Peyer's patch (tissue), 4 donors: Measurements from ENCODE around the gene TBC1D2B. TPM values are rescaled to one million over a fixed set of nuclear protein-coding genes. Genes with fewer than 3 reads are reported as not detected.

Experiments used
- DNase-seq, 3 donors: peaks; one replicate each; pipeline ENCODE4 v3.0.0-alpha.2; 2017 to 2019
- H3K27ac ChIP-seq, 4 donors: fragments of 200-600 bp; sonication (generic); one replicate each; pipeline ENCODE4 v1.5.1; 2016 to 2019
- H3K27me3 ChIP-seq, 2 donors: fragments of 200-600 bp; sonication (generic); one replicate each; pipeline ENCODE4 v1.5.1; 2019
- H3K36me3 ChIP-seq, 3 donors: fragments of 200-600 bp; sonication (generic); one replicate each; pipeline ENCODE4 v1.5.1; 2016 to 2019
- H3K4me1 ChIP-seq, 4 donors: fragments of 200-600 bp; sonication (generic); one replicate each; pipeline ENCODE4 v1.5.1; 2016 to 2019
- H3K4me3 ChIP-seq, 4 donors: fragments of 200-600 bp; sonication (generic); 1 replicate in 3 of 4; 2 replicates in 1 of 4; pipeline ENCODE4 v1.5.1; 2016 to 2019; ENCODE audit warnings: mild to moderate bottlenecking in 1 of 4
- H3K9me3 ChIP-seq, 4 donors: fragments of 200-600 bp; sonication (generic); one replicate each; pipeline ENCODE4 v1.5.1; 2016 to 2019; ENCODE audit warnings: mild to moderate bottlenecking in 1 of 4
- POLR2A ChIP-seq, 2 donors: fragments of 450-650 bp; IDR thresholded peaks; one replicate each; pipeline ENCODE4 v1.5.1; 2017; ENCODE audit warnings: antibody characterized with exemption in 2 of 2, mild to moderate bottlenecking in 2 of 2, moderate library complexity in 2 of 2
- total RNA-seq, 4 donors: library from RNA; depleted of rRNA; stranded (reverse); fragments of >200 nt; gene quantifications; one replicate each; pipeline ENCODE4 v1.1.0, GENCODE V29; 2016
- TF ChIP-seq, protein P1 (sequence below), 6 experiments: fragments of 450-650 bp in 4 of 6; fragments of 200-600 bp in 2 of 6; sonication (generic) in 1 of 6; IDR thresholded peaks; one replicate each; pipeline ENCODE4 v1.5.1; 2017 to 2019; ENCODE audit warnings: antibody characterized with exemption in 6 of 6, mild to moderate bottlenecking in 3 of 6, moderate library complexity in 1 of 6

TBC1D2B gene
- total RNA-seq, 4 donors from 2014 or later, result 52.9 to 94.9 (median 72.4) TPM

DNA sequence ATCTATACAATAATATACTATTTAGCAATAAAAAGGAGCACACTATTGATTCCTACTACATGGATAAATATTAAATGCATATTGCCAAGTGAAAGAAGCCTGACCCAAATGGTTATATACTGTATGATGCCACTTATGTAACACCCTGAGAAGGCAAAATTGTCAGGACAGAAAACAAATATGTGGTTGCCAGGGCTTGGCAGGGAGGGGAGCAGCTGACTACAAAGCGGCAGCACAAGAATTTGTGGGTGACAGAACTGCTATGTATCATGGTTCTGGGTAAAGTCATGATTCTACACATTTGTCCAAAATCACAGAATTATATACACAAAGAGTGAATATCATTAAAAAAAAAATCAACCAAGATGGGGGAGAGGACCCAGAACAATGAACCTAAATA lies 22.5 kb downstream of the TBC1D2B start:
- no peak for TF ChIP-seq POLR2A (IDR thresholded peaks at IDR 0.05)
- TF ChIP-seq, protein P1, sequence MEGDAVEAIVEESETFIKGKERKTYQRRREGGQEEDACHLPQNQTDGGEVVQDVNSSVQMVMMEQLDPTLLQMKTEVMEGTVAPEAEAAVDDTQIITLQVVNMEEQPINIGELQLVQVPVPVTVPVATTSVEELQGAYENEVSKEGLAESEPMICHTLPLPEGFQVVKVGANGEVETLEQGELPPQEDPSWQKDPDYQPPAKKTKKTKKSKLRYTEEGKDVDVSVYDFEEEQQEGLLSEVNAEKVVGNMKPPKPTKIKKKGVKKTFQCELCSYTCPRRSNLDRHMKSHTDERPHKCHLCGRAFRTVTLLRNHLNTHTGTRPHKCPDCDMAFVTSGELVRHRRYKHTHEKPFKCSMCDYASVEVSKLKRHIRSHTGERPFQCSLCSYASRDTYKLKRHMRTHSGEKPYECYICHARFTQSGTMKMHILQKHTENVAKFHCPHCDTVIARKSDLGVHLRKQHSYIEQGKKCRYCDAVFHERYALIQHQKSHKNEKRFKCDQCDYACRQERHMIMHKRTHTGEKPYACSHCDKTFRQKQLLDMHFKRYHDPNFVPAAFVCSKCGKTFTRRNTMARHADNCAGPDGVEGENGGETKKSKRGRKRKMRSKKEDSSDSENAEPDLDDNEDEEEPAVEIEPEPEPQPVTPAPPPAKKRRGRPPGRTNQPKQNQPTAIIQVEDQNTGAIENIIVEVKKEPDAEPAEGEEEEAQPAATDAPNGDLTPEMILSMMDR (IDR thresholded peaks at IDR 0.05), result no peak

DNA sequence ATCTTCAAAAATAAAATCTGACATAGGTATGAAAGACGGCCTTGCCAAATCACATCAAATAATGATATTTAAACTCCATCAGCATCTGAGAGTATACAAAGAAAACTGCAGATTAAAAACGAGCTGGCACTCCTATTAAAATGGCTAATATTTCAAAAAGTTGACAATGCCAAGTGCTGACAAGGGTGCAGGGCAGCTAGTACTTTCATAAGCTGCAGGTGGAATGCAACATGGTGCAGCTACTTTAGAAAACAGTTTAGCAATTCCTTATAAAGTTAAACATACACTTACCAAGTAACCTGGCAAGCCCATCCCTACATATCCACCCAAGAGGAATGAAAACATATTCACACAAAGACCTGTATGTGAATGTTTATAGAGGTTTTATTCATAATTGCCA lies 23.0 kb downstream of the TBC1D2B start:
- peaks cover 0 to 10% (median 0%) of the 10 kb centered on the region in 3 donors for H3K36me3 ChIP-seq
- no peaks in the 10 kb centered on the region for H3K9me3 ChIP-seq
- H3K4me3 ChIP-seq, result no peak overlapping the region
- no peak for DNase-seq
- peaks cover 9 to 82% (median 43%) of the 10 kb centered on the region in 4 donors for H3K4me1 ChIP-seq
- H3K27ac ChIP-seq, result no peak overlapping the region
- TF ChIP-seq, protein P1 (IDR thresholded peaks at IDR 0.05), result no peak
- no peak for TF ChIP-seq POLR2A (IDR thresholded peaks at IDR 0.05)
- no peaks in the 10 kb centered on the region for H3K27me3 ChIP-seq

More for the DNA sequence above, 22.5 kb downstream of the TBC1D2B start:
- Histone ChIP-seq H3K27ac (no peak overlapping the region), H3K4me1 (peaks cover 7 to 82% (median 44%) of the 10 kb centered on the region in 4 donors), H3K27me3 (no peaks in the 10 kb centered on the region), H3K9me3 (no peaks in the 10 kb centered on the region), H3K36me3 (peaks cover 0 to 10% (median 0%) of the 10 kb centered on the region in 3 donors), H3K4me3 (no peak overlapping the region)
- DNase-seq, result no peak

DNA sequence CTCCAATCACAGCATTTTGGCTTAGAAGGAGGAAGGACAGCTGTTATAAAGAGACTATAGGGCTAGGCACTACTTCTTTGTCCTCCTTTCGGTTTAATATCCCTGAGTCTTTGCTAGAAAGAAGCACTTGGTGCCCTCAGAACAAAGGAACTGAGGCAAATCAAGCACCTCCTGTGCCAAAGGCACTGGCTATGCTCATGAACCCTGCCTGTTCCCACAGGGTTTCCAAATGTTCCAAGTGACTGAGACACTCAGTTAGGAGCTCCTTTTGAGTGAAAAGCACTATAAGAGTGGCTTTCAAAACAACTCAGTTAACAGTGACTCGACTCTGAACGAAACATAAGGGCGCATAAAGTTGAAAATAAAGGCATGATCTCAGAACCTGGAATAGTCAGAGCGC lies 25.0 kb downstream of the TBC1D2B start:
- Histone ChIP-seq H3K27me3 (no peaks in the 10 kb centered on the region), H3K9me3 (no peaks in the 10 kb centered on the region), H3K4me1 (peaks cover 12 to 87% (median 44%) of the 10 kb centered on the region in 4 donors), H3K27ac (peak overlapping the region; percentile 64 to 77 (median 68)), H3K4me3 (no peak overlapping the region), H3K36me3 (peaks cover 0 to 10% (median 0%) of the 10 kb centered on the region in 3 donors)
- DNase-seq, result no peak
- TF ChIP-seq POLR2A (IDR thresholded peaks at IDR 0.05), result no peak
- TF ChIP-seq, protein P1 (IDR thresholded peaks at IDR 0.05), result no peak

DNA sequence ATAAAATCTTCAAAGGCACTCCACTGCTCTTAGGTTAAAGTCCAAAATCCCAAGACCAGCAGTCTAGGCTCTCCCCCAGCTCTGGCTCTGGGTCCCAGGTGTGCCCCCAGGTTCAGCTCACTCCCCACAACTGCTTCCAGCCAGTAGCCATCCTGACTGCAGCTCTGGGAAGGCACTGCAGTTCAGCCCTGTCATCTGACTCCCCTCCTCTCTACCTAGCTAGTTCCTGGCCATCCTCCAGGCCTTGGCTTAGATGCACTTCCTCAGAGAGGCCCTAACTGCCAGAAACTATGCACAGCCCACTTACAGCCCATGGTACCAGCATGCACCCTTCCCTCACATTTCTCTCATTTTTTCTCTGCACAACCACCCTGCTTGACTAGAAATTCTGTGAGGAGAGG lies 25.5 kb downstream of the TBC1D2B start:
- no peak for TF ChIP-seq POLR2A (IDR thresholded peaks at IDR 0.05)
- TF ChIP-seq, protein P1 (IDR thresholded peaks at IDR 0.05), result no peak
- Histone ChIP-seq H3K4me3 (no peak overlapping the region), H3K4me1 (peaks cover 12 to 87% (median 42%) of the 10 kb centered on the region in 4 donors), H3K9me3 (no peaks in the 10 kb centered on the region), H3K36me3 (peaks cover 0 to 10% (median 0%) of the 10 kb centered on the region in 3 donors), H3K27me3 (no peaks in the 10 kb centered on the region), H3K27ac (peak overlapping the region; percentile 64 to 77 (median 68))
- peak in 2 of 3 donors; percentile 59 to 69 for DNase-seq

DNA sequence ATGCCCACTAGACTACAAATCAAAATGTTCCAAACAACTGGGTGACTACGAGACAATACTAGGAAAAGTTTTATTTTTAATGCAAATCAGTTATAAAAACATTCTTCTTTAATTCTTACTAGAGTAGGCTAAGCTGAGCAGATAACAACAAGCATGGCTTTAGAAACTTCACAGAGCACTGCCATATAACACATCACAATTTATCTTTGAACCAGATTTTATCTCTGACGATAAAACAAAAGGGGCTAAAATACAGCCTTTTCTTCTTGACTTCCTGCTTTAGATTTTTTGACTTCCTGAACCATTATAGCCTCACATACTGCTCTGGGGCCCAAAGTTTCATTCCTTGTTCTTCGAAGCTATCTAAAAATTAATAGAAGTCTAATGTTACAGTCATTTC lies 25.9 kb downstream of the TBC1D2B start:
- H3K9me3 ChIP-seq, result no peaks in the 10 kb centered on the region
- TF ChIP-seq POLR2A (IDR thresholded peaks at IDR 0.05), result no peak
- TF ChIP-seq, protein P1 (IDR thresholded peaks at IDR 0.05), result no peak
- no peak overlapping the region for H3K4me3 ChIP-seq
- no peaks in the 10 kb centered on the region for H3K27me3 ChIP-seq
- H3K27ac ChIP-seq, result peak overlapping the region; percentile 64 to 77 (median 68)
- H3K4me1 ChIP-seq, result peaks cover 8 to 87% (median 40%) of the 10 kb centered on the region in 4 donors
- no peak for DNase-seq
- H3K36me3 ChIP-seq, result peaks cover 0 to 10% (median 0%) of the 10 kb centered on the region in 3 donors
